Measurements from ENCODE around the gene CACNG6.

DNA sequence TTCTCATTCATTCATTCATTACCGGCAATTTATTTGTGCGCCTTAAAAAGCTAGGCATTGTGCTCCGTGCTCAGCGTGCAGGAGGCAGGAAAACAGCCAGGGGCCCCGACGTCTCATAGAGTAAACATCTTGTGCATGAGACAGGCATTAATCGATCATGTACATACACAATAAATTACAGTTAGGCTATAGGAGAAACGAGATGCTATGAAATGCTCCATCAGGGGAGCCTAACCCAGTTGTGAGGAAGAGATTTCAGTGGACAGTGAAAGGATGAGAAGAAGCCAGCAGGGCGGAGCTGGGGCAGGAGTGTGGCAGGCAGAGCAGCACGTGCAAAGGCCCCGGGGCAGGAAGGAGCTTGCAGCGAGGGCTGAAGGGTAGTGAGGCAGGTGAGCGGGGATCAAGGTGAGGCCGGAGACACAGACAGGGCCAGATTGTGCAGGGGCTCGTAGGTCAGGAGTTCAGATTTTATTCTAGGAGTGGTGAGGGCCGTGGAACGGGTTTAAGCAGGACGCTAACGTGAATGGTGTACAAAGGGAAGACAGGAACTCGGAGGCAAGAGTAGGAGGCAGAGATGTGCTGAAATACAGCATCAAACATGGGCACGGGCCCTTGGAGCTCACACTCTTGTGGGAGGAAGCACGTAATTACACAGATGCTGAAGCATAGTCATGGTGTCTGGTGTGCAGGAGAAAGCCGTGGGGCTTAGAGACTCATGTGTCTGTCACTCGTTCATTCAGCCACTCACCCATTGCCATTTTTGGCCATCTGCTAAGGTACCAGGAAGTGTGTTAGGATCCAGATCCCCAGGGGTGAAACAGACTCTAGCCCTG lies 7.8 kb upstream of the CACNG6 start:
- TF ChIP-seq, protein P1, sequence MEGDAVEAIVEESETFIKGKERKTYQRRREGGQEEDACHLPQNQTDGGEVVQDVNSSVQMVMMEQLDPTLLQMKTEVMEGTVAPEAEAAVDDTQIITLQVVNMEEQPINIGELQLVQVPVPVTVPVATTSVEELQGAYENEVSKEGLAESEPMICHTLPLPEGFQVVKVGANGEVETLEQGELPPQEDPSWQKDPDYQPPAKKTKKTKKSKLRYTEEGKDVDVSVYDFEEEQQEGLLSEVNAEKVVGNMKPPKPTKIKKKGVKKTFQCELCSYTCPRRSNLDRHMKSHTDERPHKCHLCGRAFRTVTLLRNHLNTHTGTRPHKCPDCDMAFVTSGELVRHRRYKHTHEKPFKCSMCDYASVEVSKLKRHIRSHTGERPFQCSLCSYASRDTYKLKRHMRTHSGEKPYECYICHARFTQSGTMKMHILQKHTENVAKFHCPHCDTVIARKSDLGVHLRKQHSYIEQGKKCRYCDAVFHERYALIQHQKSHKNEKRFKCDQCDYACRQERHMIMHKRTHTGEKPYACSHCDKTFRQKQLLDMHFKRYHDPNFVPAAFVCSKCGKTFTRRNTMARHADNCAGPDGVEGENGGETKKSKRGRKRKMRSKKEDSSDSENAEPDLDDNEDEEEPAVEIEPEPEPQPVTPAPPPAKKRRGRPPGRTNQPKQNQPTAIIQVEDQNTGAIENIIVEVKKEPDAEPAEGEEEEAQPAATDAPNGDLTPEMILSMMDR (IDR thresholded peaks at IDR 0.05; ENCODE audit: low read depth, low read length) = no peak
- no peak for TF ChIP-seq EZH2phosphoT487 (IDR thresholded peaks at IDR 0.05; ENCODE audit: low read depth)

Measured in OCI-LY3 (cell line).